Activated naive CD8-positive, alpha-beta T cell treated with anti-CD3 and anti-CD28 coated beads, Interleukin-2, amount 10 ng/mL, durations not matched to agents 7 days and 5 days (primary cell): Measurements from ENCODE around the gene HOXC10. TPM values are rescaled to one million over a fixed set of nuclear protein-coding genes. Genes with fewer than 3 reads are reported as not detected.

ENCODE experiments used
- ATAC-seq: fragments of 150-1000 bp; cut with Tn5 transposase; one replicate; pipeline ENCODE4 v1.10.0; 2021; ENCODE audit warnings: low read depth, moderate library complexity
- POLR2A ChIA-PET: fragments of 350-600 bp; sonication (Branson Sonifier 250); formaldehyde crosslinking; loops from one replicate; lab custom pipeline; 2021; ENCODE audit warnings: antibody characterized with exemption; lab: Charles Lee
- DNase-seq: peaks from one replicate; pipeline ENCODE4 v3.0.0; 2021
- H3K27ac Mint-ChIP-seq: one replicate; pipeline ENCODE4 v1.8.0; 2022; ENCODE audit warnings: mild to moderate bottlenecking, mixed read lengths
- H3K27me3 Mint-ChIP-seq: one replicate; pipeline ENCODE4 v1.8.0; 2022; ENCODE audit warnings: mild to moderate bottlenecking, moderate library complexity, mixed read lengths
- H3K36me3 Mint-ChIP-seq: one replicate; pipeline ENCODE4 v1.8.0; 2021; ENCODE audit warnings: mild to moderate bottlenecking, mixed read lengths
- H3K4me1 Mint-ChIP-seq: one replicate; pipeline ENCODE4 v1.8.0; 2021; ENCODE audit warnings: mixed read lengths
- H3K4me3 Mint-ChIP-seq: one replicate; pipeline ENCODE4 v1.8.0; 2022; ENCODE audit warnings: mild to moderate bottlenecking, moderate library complexity, mixed read lengths
- H3K9me3 Mint-ChIP-seq: one replicate; pipeline ENCODE4 v1.8.0; 2021; ENCODE audit warnings: mixed read lengths
- total RNA-seq, 2 experiments: library from RNA; stranded (reverse); gene quantifications; one replicate each; pipeline ENCODE4 v1.2.3, GENCODE V29; 2021

HOXC10 gene
- total RNA-seq, 2 experiments from 2014 or later = not detected

DNA sequence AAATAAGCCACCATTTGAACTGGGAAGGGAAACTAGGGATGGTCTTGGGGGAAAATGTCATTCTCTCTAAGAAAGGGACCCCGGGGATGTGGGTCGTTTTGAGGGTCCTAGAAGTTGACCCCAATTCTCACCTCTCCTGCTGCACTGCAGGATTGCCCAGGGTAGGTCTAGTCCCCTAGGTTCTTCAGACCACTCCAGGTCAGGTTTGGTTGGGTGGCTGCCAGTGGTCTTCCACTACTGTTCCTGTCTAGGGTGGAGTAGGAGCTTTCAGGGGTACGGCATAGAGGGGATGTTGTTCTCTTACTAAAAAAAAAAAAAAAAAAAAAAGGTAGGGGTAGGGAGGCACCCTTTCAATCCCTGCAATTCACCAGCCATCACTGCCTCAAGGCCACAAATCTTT lies 31.1 kb downstream of the HOXC10 start:
- Mint-ChIP-seq H3K4me3 (no peak overlapping the region), H3K27me3 (peaks cover 81% of the 10 kb centered on the region), H3K4me1 (peaks cover 12% of the 10 kb centered on the region), H3K36me3 (no peaks in the 10 kb centered on the region), H3K27ac (no peak overlapping the region), H3K9me3 (no peaks in the 10 kb centered on the region)
- POLR2A ChIA-PET = interaction anchor here (1.0 kb wide), 1 partner anchor 10 kb away, joined by 3 read pairs; no protein-coding TSS in a partner anchor
- ATAC-seq = no peak
- no peak for DNase-seq

DNA sequence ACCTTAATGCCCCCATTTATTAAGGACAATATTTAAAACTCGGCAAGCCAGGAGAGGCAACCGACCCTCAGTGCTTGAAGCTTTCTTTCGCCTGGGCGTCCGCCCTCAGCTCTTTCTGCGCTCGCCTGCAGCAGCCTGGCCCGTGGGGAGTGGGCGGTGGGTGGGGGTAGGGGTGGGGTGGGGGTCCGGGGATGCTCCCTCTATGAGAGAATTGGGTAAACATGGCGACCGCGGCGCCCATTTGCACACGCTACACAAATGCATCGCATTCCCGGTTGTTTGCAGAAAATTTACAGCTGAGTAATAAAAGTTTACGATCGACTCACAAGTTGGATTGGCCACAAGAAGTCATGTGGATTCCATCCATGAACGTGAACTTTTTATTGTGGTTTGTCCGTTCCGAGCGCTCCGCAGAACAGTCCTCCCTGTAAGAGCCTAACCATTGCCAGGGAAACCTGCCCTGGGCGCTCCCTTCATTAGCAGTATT lies 31.6 kb downstream of the HOXC10 start:
- peaks cover 81% of the 10 kb centered on the region for H3K27me3 Mint-ChIP-seq
- DNase-seq (no peak), ATAC-seq (no peak)
- no peaks in the 10 kb centered on the region for H3K9me3 Mint-ChIP-seq
- H3K27ac Mint-ChIP-seq = no peak overlapping the region
- no peaks in the 10 kb centered on the region for H3K36me3 Mint-ChIP-seq
- POLR2A ChIA-PET = interaction anchor here (1.0 kb wide), 1 partner anchor 10 kb away, joined by 3 read pairs; no protein-coding TSS in a partner anchor
- peaks cover 12% of the 10 kb centered on the region for H3K4me1 Mint-ChIP-seq
- H3K4me3 Mint-ChIP-seq = no peak overlapping the region

DNA sequence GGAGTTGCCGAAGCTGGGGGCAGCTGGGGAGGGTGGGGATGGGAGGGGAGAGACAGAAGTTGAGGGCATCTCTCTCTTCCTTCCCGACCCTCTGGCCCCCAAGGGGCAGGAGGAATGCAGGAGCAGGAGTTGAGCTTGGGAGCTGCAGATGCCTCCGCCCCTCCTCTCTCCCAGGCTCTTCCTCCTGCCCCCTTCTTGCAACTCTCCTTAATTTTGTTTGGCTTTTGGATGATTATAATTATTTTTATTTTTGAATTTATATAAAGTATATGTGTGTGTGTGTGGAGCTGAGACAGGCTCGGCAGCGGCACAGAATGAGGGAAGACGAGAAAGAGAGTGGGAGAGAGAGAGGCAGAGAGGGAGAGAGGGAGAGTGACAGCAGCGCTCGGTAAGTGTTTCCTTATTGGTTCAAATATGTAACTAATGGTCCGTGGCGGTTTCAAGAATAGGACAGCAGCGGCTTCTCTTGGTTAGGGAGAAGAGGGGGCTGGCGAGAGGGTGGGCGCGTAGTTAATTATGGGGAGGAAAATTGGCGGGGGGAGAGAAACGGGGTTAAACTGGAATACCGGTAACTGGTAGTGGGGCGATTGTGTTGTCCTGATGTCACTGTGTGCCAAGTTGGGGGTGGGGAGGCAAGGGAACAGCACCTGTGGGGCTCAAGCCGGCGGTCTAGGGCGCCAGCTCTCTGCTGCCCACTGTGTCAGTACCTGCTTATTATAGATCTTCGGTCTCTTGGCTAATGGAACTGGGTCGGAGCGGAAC lies 32.3 kb downstream of the HOXC10 start:
- Mint-ChIP-seq H3K27me3 (peaks cover 81% of the 10 kb centered on the region), H3K27ac (peak overlapping the region; percentile 71), H3K36me3 (no peaks in the 10 kb centered on the region), H3K9me3 (no peaks in the 10 kb centered on the region), H3K4me1 (peaks cover 12% of the 10 kb centered on the region), H3K4me3 (peak overlapping the region; percentile 88)
- POLR2A ChIA-PET = interaction anchor here (0.6 to 1.2 kb wide), 9 partner anchors 8 to 263 kb away, joined by 3 to 6 read pairs (median 3); partner anchors contain the start of genes CBX5, HOXC4, HOXC8 and HOXC9
- ATAC-seq = peak; percentile 42
- DNase-seq = no peak

DNA sequence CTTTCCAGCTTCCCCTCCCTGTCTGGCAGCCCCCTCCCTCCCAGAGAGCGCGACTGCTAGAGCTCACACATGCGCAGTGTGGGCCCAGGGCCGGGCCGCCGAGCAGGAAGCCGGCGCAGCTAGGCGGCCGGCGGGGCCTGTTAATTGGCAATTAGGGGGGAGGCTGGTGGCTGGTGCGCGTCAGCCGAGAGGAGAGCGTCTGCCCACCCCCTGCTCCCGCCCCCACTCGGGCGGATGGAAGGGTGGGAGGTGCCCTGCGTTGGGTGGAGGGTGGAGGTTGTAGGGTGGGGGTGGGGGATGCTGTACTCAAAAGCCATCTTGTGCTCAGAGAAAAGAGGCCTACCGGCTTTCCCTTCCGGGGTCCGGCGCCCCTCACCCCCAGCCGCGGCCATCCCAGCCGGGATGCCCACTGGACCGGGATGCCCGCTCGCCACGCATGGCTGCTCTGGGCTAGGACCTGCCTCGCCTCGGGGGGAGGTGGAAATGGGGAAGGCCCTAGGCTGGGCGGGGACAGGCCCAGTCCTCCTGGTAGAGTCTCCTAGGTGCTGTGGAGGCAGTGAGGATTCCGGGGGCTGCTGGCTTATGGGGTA lies 33.0 kb downstream of the HOXC10 start:
- ATAC-seq = peak; percentile 95

DNA sequence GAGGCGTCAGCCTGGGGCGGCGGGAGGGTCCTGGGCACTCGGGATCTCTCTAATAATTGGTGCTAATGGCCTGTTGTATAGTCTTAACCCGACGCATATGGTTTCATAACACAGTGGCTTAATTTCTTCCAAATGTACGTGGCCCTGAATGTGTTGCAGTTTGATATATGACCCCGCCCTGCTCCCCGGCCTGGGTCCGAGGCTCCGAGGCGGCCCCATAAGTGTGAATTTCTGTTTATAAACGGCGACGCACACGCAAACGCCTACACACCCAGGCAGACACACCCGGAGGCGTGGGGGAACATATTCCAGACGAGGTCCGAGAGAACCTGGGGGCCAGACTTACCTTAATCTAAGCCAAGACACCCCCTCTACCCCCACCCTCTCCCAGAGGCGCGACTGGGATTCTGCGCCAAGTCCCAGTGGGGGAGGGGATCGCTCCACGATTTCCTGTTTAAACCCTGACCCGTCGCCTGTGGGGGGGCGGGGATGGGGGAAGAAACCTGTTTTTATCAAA lies 33.6 kb downstream of the HOXC10 start:
- Mint-ChIP-seq H3K4me3 (peak overlapping the region; percentile 88), H3K4me1 (peaks cover 12% of the 10 kb centered on the region), H3K27me3 (peaks cover 81% of the 10 kb centered on the region), H3K9me3 (no peaks in the 10 kb centered on the region), H3K36me3 (no peaks in the 10 kb centered on the region), H3K27ac (no peak overlapping the region)
- no peak for DNase-seq
- no peak for ATAC-seq
- POLR2A ChIA-PET = interaction anchor here (0.8 kb wide), 1 partner anchor 197 kb away, joined by 3 read pairs; no protein-coding TSS in a partner anchor

More for the DNA sequence above, 33.0 kb downstream of the HOXC10 start:
- POLR2A ChIA-PET = interaction anchor here (0.8 to 1.2 kb wide), 7 partner anchors 9 to 262 kb away, joined by 3 to 6 read pairs (median 3); partner anchors contain the start of genes CBX5, HOXC4, HOXC8 and HOXC9
- peaks cover 81% of the 10 kb centered on the region for H3K27me3 Mint-ChIP-seq
- H3K4me3 Mint-ChIP-seq = peak overlapping the region; percentile 88
- no peak overlapping the region for H3K27ac Mint-ChIP-seq
- H3K36me3 Mint-ChIP-seq = no peaks in the 10 kb centered on the region
- peaks cover 12% of the 10 kb centered on the region for H3K4me1 Mint-ChIP-seq
- peak; percentile 83 for DNase-seq
- no peaks in the 10 kb centered on the region for H3K9me3 Mint-ChIP-seq

DNA sequence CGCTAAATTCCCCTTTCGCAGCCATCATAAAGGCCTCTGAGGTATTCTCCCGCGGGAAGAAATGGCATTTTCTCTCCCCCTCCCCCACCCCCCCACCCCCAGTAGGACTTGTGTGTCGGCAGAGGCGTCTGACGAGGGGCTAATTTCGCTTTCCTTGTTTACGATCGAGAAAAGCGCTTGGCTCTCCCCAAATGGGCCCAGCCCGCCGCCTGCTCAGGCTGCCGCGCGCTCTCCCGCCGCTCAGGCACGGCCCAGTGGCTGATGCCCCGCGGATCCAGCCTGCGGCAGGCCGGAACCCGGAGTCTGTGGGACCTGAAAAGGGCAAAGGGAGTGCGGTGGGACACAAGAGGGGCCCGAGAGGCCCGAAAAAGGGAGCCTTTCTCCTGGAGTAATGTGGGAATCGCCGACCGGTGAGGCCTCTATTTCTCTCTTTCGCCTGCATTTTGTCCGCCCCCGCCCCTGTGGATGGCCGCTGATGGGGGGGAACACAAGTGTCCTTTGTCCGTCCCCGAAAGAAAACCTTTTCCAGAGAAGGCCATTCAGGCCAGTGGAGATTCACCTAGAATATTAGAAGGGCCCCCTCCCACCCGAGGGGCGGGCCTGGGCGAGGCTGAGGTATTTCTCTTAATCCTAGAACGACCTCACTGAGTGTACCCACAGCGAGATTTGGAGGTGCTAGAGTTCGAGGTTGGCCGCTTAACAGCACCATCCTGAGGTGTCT lies 34.3 kb downstream of the HOXC10 start:
- no peak for ATAC-seq
- no peak for DNase-seq
- Mint-ChIP-seq H3K27me3 (peaks cover 81% of the 10 kb centered on the region), H3K9me3 (no peaks in the 10 kb centered on the region), H3K36me3 (no peaks in the 10 kb centered on the region), H3K4me1 (peaks cover 11% of the 10 kb centered on the region), H3K27ac (no peak overlapping the region), H3K4me3 (no peak overlapping the region)
- POLR2A ChIA-PET = no interaction called here

DNA sequence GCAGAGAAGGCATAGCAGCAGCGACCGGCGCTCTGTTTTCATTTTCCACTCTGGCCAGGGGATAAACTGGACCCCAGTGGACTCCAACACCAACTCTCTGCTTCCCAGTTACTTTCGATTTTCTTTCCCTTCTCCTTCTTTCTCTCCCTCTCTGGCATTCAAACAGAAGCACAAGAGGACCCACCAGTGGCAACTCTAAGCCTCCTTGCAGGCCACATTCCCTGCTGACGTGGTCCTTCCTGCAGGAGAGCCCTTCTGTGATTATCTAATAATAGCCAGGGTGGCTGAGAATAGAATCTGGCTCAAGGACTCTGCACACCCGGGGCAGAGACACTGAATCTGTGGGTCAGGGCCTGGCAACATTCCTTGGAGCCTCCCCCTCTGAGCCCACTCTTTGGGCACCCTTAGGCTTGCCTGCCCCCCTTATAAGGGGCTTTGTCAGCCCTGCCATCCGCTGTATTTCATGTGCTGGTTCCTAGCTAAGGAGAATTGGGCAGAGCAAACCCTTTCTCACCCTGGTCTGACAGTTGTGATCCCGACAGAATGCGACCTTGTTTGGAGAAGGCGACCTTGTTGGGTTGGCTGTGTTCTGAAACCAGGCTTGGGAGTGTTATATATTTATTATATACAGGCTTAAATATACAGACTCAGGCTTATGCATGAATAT lies 35.1 kb downstream of the HOXC10 start:
- no peak overlapping the region for H3K4me3 Mint-ChIP-seq
- peaks cover 77% of the 10 kb centered on the region for H3K27me3 Mint-ChIP-seq
- ATAC-seq (no peak), DNase-seq (no peak)
- H3K27ac Mint-ChIP-seq = no peak overlapping the region
- POLR2A ChIA-PET = no interaction called here
- no peaks in the 10 kb centered on the region for H3K36me3 Mint-ChIP-seq
- peaks cover 10% of the 10 kb centered on the region for H3K4me1 Mint-ChIP-seq
- no peaks in the 10 kb centered on the region for H3K9me3 Mint-ChIP-seq

DNA sequence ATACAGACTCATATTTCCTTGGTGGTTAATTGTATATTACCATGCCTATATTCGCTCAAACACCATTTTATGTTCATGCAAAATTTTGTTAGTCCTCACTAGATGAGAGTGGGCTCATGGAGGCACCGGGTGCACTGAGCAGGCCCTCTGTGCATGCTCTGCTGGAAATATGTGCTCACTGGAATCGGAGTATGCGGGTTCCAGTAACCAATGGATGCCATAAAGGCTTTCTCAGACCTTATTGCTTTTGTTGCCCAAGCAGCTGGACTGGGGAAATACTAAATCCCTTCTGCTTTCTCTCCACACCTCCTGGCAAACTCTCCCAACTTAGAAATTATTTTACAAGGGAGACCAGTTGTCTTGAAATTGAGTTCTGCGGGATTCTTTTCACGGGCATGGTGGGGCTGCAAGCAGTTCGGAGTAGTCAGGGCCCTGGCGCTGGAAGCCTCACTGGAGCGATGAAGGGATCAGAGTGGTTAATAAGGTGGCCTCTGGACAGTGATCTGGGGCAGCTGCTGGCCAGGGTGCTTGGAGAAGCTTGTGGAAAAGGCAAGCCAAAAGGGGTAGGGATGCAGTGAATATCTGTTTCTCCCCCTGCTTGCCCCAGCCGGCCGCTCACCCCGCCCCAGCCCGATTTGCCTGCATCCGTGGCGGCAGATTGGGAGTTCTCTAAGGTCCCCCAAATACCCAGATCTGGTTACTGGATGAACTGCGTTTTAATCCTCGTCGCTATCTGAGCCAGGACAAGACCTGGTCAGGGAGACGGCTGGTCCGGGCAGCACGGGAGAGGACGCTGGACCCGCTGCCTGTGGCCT lies 35.9 kb downstream of the HOXC10 start:
- peaks cover 77% of the 10 kb centered on the region for H3K27me3 Mint-ChIP-seq
- H3K4me1 Mint-ChIP-seq = peaks cover 11% of the 10 kb centered on the region
- H3K27ac Mint-ChIP-seq = no peak overlapping the region
- no peak overlapping the region for H3K4me3 Mint-ChIP-seq
- H3K36me3 Mint-ChIP-seq = no peaks in the 10 kb centered on the region
- ATAC-seq = no peak
- H3K9me3 Mint-ChIP-seq = no peaks in the 10 kb centered on the region
- DNase-seq = no peak
- POLR2A ChIA-PET = no interaction called here

DNA sequence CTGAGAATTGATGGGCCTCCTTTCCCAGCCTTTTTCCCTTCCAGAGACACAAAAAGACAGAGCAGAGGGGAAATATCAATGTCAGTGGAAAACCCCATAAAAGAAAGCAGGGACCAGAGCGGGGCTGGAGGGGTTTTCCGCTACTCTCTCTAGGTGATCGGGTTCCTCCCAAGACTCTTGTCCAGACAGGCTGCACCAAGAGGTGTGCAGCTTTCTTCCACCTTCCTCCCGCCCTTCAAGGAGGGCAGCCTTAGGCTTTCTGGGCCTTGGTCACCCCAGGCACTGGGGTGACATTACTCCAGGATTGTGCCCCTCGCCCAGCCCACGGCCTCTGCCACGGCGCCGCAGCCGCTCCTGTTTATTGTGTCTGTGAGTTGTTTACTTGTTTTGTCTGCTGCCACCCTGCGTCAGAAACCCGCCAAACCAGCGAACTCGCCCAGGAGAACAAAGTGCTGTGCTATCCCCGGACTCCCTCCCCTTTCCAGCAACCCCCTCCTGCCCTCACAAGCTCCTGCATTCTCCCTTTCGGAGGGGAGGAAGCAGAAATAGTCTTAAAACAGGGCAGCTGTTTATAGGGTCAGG lies 36.6 kb downstream of the HOXC10 start:
- POLR2A ChIA-PET = no interaction called here
- DNase-seq = no peak

DNA sequence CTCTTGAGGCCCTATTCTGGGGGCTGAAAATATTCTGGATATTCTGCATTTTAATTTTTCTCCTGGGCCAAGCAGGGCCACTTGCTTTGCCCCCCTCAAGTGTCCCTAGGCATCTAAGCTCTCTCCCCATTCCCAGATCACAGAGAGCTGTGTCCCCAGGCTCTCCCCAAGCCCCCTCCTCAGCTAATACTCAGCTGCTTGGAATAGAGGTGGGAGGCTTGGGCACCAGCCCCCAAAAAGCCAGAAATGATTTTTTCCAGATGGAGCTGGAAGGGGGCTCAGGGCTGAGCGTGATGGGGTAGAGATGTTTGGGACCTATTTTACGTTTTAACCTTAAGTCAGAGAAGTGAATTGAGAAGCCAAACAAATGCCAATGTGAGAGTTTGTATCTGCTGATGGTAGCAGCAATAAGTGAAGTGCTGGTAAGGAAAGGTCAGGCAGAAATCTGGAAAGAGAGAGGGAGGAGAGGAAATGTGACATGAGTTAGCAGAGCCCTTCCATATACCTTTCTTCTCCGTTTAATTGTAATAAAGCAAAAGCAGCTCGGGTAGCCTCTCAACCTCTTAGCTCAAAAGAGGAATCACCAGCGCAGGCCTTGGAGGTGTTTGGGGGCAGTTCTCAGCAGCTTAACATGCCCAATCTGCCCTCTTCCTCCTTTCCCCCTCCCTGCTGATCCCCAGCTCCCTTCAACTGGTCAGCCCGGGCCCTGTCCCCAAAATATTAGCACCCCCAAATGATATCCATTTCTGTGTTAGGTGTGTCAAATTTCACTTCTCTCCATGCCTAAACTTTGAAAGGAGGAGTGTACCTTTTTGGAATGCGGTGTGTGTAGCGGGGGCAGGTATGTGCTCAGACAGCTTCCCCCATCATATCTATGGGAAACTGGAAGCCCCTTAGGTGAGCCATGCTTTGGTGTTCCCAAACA lies 38.3 kb downstream of the HOXC10 start:
- POLR2A ChIA-PET = no interaction called here
- DNase-seq (no peak), ATAC-seq (no peak)
- H3K4me3 Mint-ChIP-seq = no peak overlapping the region
- no peaks in the 10 kb centered on the region for H3K9me3 Mint-ChIP-seq
- H3K36me3 Mint-ChIP-seq = no peaks in the 10 kb centered on the region
- H3K27ac Mint-ChIP-seq = no peak overlapping the region
- H3K4me1 Mint-ChIP-seq = peaks cover 8% of the 10 kb centered on the region
- peaks cover 82% of the 10 kb centered on the region for H3K27me3 Mint-ChIP-seq

More for the DNA sequence above, 36.6 kb downstream of the HOXC10 start:
- Mint-ChIP-seq H3K4me1 (peaks cover 15% of the 10 kb centered on the region), H3K27me3 (peaks cover 77% of the 10 kb centered on the region), H3K36me3 (no peaks in the 10 kb centered on the region), H3K9me3 (no peaks in the 10 kb centered on the region), H3K27ac (no peak overlapping the region), H3K4me3 (no peak overlapping the region)
- no peak for ATAC-seq

DNA sequence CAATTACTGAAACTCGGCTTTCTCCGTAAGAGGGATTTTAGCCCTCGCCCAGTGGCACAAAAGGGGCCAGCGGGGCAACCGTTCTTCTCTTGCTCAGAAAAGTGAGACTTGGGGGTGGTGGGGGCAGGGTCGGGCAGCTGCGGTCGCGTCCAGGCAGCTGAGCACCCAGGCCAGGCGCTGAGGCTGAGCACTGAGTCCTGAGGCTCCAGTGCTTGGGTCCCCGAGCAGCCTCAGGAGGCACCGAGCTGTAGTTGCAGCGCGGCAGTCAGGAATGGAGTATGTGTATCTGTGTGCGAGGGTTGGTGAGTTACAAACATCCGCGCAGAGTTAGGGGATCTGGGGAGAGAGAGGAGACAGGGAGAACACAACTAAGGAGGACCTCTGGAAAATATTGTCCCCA lies 39.2 kb downstream of the HOXC10 start:
- no peak for ATAC-seq
- POLR2A ChIA-PET = no interaction called here
- Mint-ChIP-seq H3K4me3 (no peak overlapping the region), H3K4me1 (peaks cover 11% of the 10 kb centered on the region), H3K9me3 (no peaks in the 10 kb centered on the region), H3K27ac (no peak overlapping the region), H3K27me3 (peaks cover 89% of the 10 kb centered on the region), H3K36me3 (no peaks in the 10 kb centered on the region)
- DNase-seq = no peak
